HepG2 (cell line): ENCODE measurements around the gene VKORC1. TPM values are rescaled to one million over a fixed set of nuclear protein-coding genes. Genes with fewer than 3 reads are reported as not detected.

Experiments
- ATM ChIP-seq: fragments of 450-650 bp; IDR thresholded peaks from 2 replicates; pipeline ENCODE4 v1.7.1; 2017; ENCODE audit warnings: mild to moderate bottlenecking, borderline replicate concordance
- CENPX ChIP-seq: sonication (generic); formaldehyde crosslinking; IDR thresholded peaks from 2 replicates; pipeline ENCODE4 v1.9.0; 2021; ENCODE audit warnings: mild to moderate bottlenecking, missing genetic modification reagents, moderate library complexity
- FOXJ3 ChIP-seq: sonication (generic); formaldehyde crosslinking; IDR thresholded peaks from 2 replicates; pipeline ENCODE4 v1.4.0; 2020; ENCODE audit warnings: missing genetic modification reagents, mild to moderate bottlenecking, borderline replicate concordance
- HES4 ChIP-seq: sonication (generic); formaldehyde crosslinking; IDR thresholded peaks from 2 replicates; pipeline ENCODE4 v1.9.0; 2021; ENCODE audit warnings: mild to moderate bottlenecking, missing genetic modification reagents, borderline replicate concordance
- HNF4A ChIP-seq: sonication (generic); formaldehyde crosslinking; IDR thresholded peaks from 2 replicates; pipeline ENCODE4 v1.4.0; 2020; ENCODE audit warnings: missing genetic modification reagents
- MNT ChIP-seq: fragments of 450-650 bp; IDR thresholded peaks from 2 replicates; pipeline ENCODE4 v1.6.1; 2016
- SIX1 ChIP-seq: sonication (generic); formaldehyde crosslinking; IDR thresholded peaks from 2 replicates; pipeline ENCODE4 v1.4.0; 2020; ENCODE audit warnings: missing genetic modification reagents, borderline replicate concordance
- SOX5 ChIP-seq: IDR thresholded peaks from 2 replicates; pipeline ENCODE4 v1.6.1; 2016; ENCODE audit warnings: borderline replicate concordance
- TGIF2 ChIP-seq: IDR thresholded peaks from 2 replicates; pipeline ENCODE4 v1.6.1; 2016; ENCODE audit warnings: control low read depth, missing compliant biosample characterization
- ZNF142 ChIP-seq: sonication (generic); formaldehyde crosslinking; IDR thresholded peaks from 2 replicates; pipeline ENCODE4 v1.4.0; 2020; ENCODE audit warnings: missing genetic modification reagents
- ZNF280B ChIP-seq: sonication (generic); formaldehyde crosslinking; IDR thresholded peaks from 2 replicates; pipeline ENCODE4 v1.5.0; 2020; ENCODE audit warnings: missing genetic modification reagents, mild to moderate bottlenecking, borderline replicate concordance
- ZNF556 ChIP-seq: sonication (generic); formaldehyde crosslinking; IDR thresholded peaks from 2 replicates; pipeline ENCODE4 v1.4.0; 2020; ENCODE audit warnings: mild to moderate bottlenecking, missing genetic modification reagents, borderline replicate concordance
- ZNF768 ChIP-seq: sonication (generic); formaldehyde crosslinking; IDR thresholded peaks from 2 replicates; pipeline ENCODE4 v1.4.0; 2020; ENCODE audit warnings: missing genetic modification reagents
- ZNF784 ChIP-seq: sonication (generic); formaldehyde crosslinking; IDR thresholded peaks from 2 replicates; pipeline ENCODE4 v1.5.1; 2020; ENCODE audit warnings: missing genetic modification reagents, mild to moderate bottlenecking, borderline replicate concordance
- ZNF891 ChIP-seq: sonication (generic); formaldehyde crosslinking; IDR thresholded peaks from 2 replicates; pipeline ENCODE4 v1.5.0; 2020; ENCODE audit warnings: mild to moderate bottlenecking, missing genetic modification reagents
- polyA plus RNA-seq, 8 experiments: library from polyadenylated mRNA; depleted of rRNA in 3 of 8; stranded (reverse) in 7 of 8; unstranded in 1 of 8; fragments of >200 nt; fragmentation: Illumina TruSeq in 4 of 8; extraction: Trizol in 4 of 8; gene quantifications; 2 replicates each; pipeline versions ENCODE4 v1.2.1 to v1.2.3, GENCODE V29; 2011 to 2016; ENCODE audit warnings: low read depth in 4 of 8, missing spikeins in 1 of 8, mixed read lengths in 1 of 8; ENCODE audit not compliant: insufficient read depth in 1 of 8
- total RNA-seq, 5 experiments: library from RNA; depleted of rRNA; stranded (reverse); fragments of >200 nt; fragmentation: Illumina TruSeq; extraction: Trizol; gene quantifications; 2 replicates each; pipeline ENCODE4 v1.2.3, GENCODE V29; 2016; ENCODE audit warnings: low read depth in 1 of 5

VKORC1 gene
- total and polyA plus RNA-seq, 2 of the 13 experiments (the other 11 are each of a cell fraction or from before 2014, with no cell fraction given): 141 to 615 TPM

- peak; percentile 78 for TF ChIP-seq TGIF2 (CRISPR knock-in tag)
- TF ChIP-seq FOXJ3: peak; percentile 54
- TF ChIP-seq ZNF142: peak; percentile 89; the same call in 1 of the 2 replicates
- TF ChIP-seq MNT: peak; percentile 90
- peak; percentile 87 for TF ChIP-seq ZNF768 (CRISPR knock-in tag)
- TF ChIP-seq ZNF556 (CRISPR knock-in tag): peak; percentile 92
- TF ChIP-seq HNF4A (CRISPR knock-in tag): peak; percentile 75
- TF ChIP-seq SOX5: peak; percentile 94
- TF ChIP-seq ZNF280B (CRISPR knock-in tag): peak; percentile 97
- peak; percentile 86 for TF ChIP-seq ZNF891 (CRISPR knock-in tag)
- TF ChIP-seq ZNF784 (CRISPR knock-in tag): peak; percentile 72; the same call in 1 of the 2 replicates
- peak; percentile 18; the same call in 1 of the 2 replicates for TF ChIP-seq SIX1 (CRISPR knock-in tag)
- TF ChIP-seq CENPX (CRISPR knock-in tag): no peak
- peak; percentile 96 for TF ChIP-seq HES4 (CRISPR knock-in tag)
- no peak for TF ChIP-seq ATM
Measured at GRCh38 chr16:31105677-31106213, 11.1 kb upstream of the VKORC1 start (continued).
